GM12878 (cell line): ENCODE measurements around the gene DYSF. TPM values are rescaled to one million over a fixed set of nuclear protein-coding genes. Genes with fewer than 3 reads are reported as not detected.

Source experiments
- ATAC-seq: fragments of 200-7000 bp; cut with Tn5 transposase; 3 replicates; pipeline ENCODE4 v1.9.1; 2020; ENCODE audit warnings: mild to moderate bottlenecking, moderate library complexity
- BruUV-seq: library from RNA; stranded (reverse); fragments of 400-500 nt; replicated peaks from 2 replicates; lab custom pipeline; 2021; lab: Mats Ljungman, UMichigan
- CTCF ChIA-PET: fragments of 300-600 bp; sonication (Branson Sonifier 250); formaldehyde crosslinking; extraction: SDS; loops from one replicate; lab custom pipeline; 2021; ENCODE audit warnings: inconsistent platforms; lab: Yijun Ruan, JAX
- POLR2A ChIA-PET: fragments of 350-600 bp; formaldehyde crosslinking; extraction: SDS; loops from one replicate; lab custom pipeline; 2021; ENCODE audit warnings: inconsistent platforms; lab: Charles Lee
- RAD21 ChIA-PET: fragments of 300-600 bp; sonication (Branson Sonifier 250); formaldehyde crosslinking; loops from one replicate; lab custom pipeline; 2023; ENCODE audit warnings: antibody characterized with exemption; ENCODE audit not compliant: unreplicated experiment; lab: Charles Lee
- SMC1A ChIA-PET: fragments of 300-600 bp; sonication (Branson Sonifier 250); formaldehyde crosslinking; loops from one replicate; lab custom pipeline; 2023; ENCODE audit not compliant: unreplicated experiment, uncharacterized antibody; lab: Charles Lee
- DNase-seq: peaks from one replicate; pipeline ENCODE4 v3.0.0-alpha.2; 2011; ENCODE audit warnings: low read depth, low spot score
- FAIRE-seq: peaks from 3 replicates; lab custom pipeline; 2011; peaks lifted over from hg19 to GRCh38; lab: Jason Lieb, UNC
- H2AFZ ChIP-seq: 2 replicates; pipeline ENCODE4 v1.6.0; 2011; ENCODE audit warnings: low read depth, low read length, control low read depth; ENCODE audit not compliant: control insufficient read depth
- H3K27ac ChIP-seq: 2 replicates; pipeline ENCODE4 v1.5.1; 2011; ENCODE audit warnings: control low read depth; ENCODE audit not compliant: control insufficient read depth, insufficient read depth
- H3K27me3 ChIP-seq, 2 experiments: replicated peaks in 1 of 2; 2 replicates each; pipeline versions ENCODE4 v1.6.0 to v1.6.1; 2011; ENCODE audit warnings: low read length in 1 of 2; ENCODE audit not compliant: control insufficient read depth in 2 of 2, insufficient read depth in 2 of 2
- H3K36me3 ChIP-seq, 2 experiments: 2 replicates each; pipeline ENCODE4 v1.5.1; 2011; ENCODE audit warnings: low read length in 1 of 2; ENCODE audit not compliant: control insufficient read depth in 2 of 2, insufficient read depth in 2 of 2
- H3K4me1 ChIP-seq: 2 replicates; pipeline ENCODE4 v1.6.1; 2011; ENCODE audit warnings: mild to moderate bottlenecking, low read length, moderate library complexity, mixed read lengths; ENCODE audit not compliant: control insufficient read depth, insufficient read depth
- H3K4me2 ChIP-seq: 2 replicates; pipeline ENCODE4 v1.6.0; 2011; ENCODE audit warnings: control low read depth; ENCODE audit not compliant: control insufficient read depth, insufficient read depth
- H3K4me3 ChIP-seq: fragments of 200-600 bp; sonication (generic); 2 replicates; pipeline ENCODE4 v1.5.1; 2016
- H3K79me2 ChIP-seq: 2 replicates; pipeline ENCODE4 v1.6.0; 2011; ENCODE audit warnings: low read length; ENCODE audit not compliant: control insufficient read depth, insufficient read depth
- H3K9ac ChIP-seq: 2 replicates; pipeline ENCODE4 v1.8.0; 2011; ENCODE audit warnings: low read length, control low read depth, mixed read lengths; ENCODE audit not compliant: control insufficient read depth, insufficient read depth
- H3K9me3 ChIP-seq: replicated peaks from 3 replicates; pipeline ENCODE4 v1.5.1; 2011; ENCODE audit warnings: mild to moderate bottlenecking, low read length; ENCODE audit not compliant: control insufficient read depth, insufficient read depth
- H4K20me1 ChIP-seq: 2 replicates; pipeline ENCODE4 v1.6.0; 2011; ENCODE audit not compliant: control insufficient read depth, insufficient read depth
- BCLAF1 ChIP-seq: fragments of 450-650 bp; IDR thresholded peaks from 2 replicates; pipeline ENCODE4 v1.6.1; 2017; ENCODE audit warnings: antibody characterized with exemption, mild to moderate bottlenecking, moderate library complexity
- HCFC1 ChIP-seq: fragments of 150-350 bp; IDR thresholded peaks from 2 replicates; pipeline ENCODE4 v1.6.1; 2014; ENCODE audit warnings: low read length
- NBN ChIP-seq: fragments of 450-650 bp; IDR thresholded peaks from 2 replicates; pipeline ENCODE4 v1.6.1; 2016
- NFXL1 ChIP-seq: fragments of 450-650 bp; IDR thresholded peaks from 2 replicates; pipeline ENCODE4 v1.6.1; 2017; ENCODE audit warnings: antibody characterized with exemption, mild to moderate bottlenecking, borderline replicate concordance
- POLR2A ChIP-seq: IDR thresholded peaks from 2 replicates; pipeline ENCODE4 v1.6.1; 2011; ENCODE audit warnings: low read depth, mild to moderate bottlenecking, low read length
- RELA ChIP-seq: fragments of 450-650 bp; IDR thresholded peaks from 2 replicates; pipeline ENCODE4 v1.8.0; 2014; ENCODE audit warnings: borderline replicate concordance; ENCODE audit not compliant: partially characterized antibody
- RELB ChIP-seq: fragments of 450-650 bp; IDR thresholded peaks from 2 replicates; pipeline ENCODE4 v1.6.1; 2017; ENCODE audit warnings: low read depth, mild to moderate bottlenecking, moderate library complexity
- ZBTB11 ChIP-seq: fragments of 450-650 bp; formaldehyde crosslinking; IDR thresholded peaks from 2 replicates; pipeline ENCODE4 v1.5.0; 2022; ENCODE audit warnings: mild to moderate bottlenecking, missing genetic modification characterization
- ZNF217 ChIP-seq: fragments of 450-650 bp; IDR thresholded peaks from 2 replicates; pipeline ENCODE4 v1.6.1; 2017; ENCODE audit warnings: antibody characterized with exemption, mild to moderate bottlenecking
- WGBS: methylation state at CpG from one replicate; pipeline ENCODE4 v1.1.6; 2016; ENCODE audit warnings: low lambda C conversion rate; ENCODE audit not compliant: insufficient replicate concordance, insufficient coverage; ENCODE audit errors: missing lambda C conversion rate; 5-methylcytosine and 5-hydroxymethylcytosine counted together
- in situ Hi-C: fragments of 300-500 bp; cut with MboI; formaldehyde crosslinking; loops from 9 replicates; pipeline ENCODE4 v1.14.3; 2018; ENCODE audit warnings: mixed read lengths
- intact Hi-C: fragments of 100-400 bp; cut with micrococcal nuclease; formaldehyde crosslinking; loops from one replicate; pipeline ENCODE4 v1.14.2; 2022; ENCODE audit not compliant: unreplicated experiment
- polyA plus RNA-seq, 11 experiments: library from polyadenylated mRNA; depleted of rRNA in 4 of 11; unstranded in 6 of 11; stranded (reverse) in 5 of 11; fragments of >200 nt; fragmentation: Nextera tagmentation in 4 of 11; fragmentation: Illumina TruSeq in 1 of 11; extraction: Ambion mirVana in 4 of 11; extraction: Trizol in 1 of 11; gene quantifications; 1 replicate in 1 of 11; 2 replicates in 10 of 11; pipeline versions ENCODE4 v1.2.1 to v1.2.3, GENCODE V29; 2011 to 2016; ENCODE audit warnings: inconsistent platforms in 2 of 11, missing spikeins in 2 of 11, low read depth in 1 of 11
- total RNA-seq, 4 experiments: library from RNA; depleted of rRNA in 3 of 4; stranded (reverse); fragments of >200 nt in 3 of 4; fragmentation: Illumina TruSeq in 1 of 4; extraction: Trizol in 1 of 4; gene quantifications; 2 replicates each; pipeline versions ENCODE4 v1.2.1 to v1.2.3, GENCODE V29; 2013 to 2021
- TF ChIP-seq, protein P1 (sequence below): fragments of 450-650 bp; IDR thresholded peaks from 2 replicates; pipeline ENCODE4 v1.6.1; 2017; ENCODE audit warnings: mild to moderate bottlenecking

Gene DYSF
- total and polyA plus RNA-seq, 10 of the 15 experiments (the other 5 are each of a cell fraction or from before 2014, with no cell fraction given) = under 0.01 to 0.15 (median 0.03) TPM; not detected in 7

DNA sequence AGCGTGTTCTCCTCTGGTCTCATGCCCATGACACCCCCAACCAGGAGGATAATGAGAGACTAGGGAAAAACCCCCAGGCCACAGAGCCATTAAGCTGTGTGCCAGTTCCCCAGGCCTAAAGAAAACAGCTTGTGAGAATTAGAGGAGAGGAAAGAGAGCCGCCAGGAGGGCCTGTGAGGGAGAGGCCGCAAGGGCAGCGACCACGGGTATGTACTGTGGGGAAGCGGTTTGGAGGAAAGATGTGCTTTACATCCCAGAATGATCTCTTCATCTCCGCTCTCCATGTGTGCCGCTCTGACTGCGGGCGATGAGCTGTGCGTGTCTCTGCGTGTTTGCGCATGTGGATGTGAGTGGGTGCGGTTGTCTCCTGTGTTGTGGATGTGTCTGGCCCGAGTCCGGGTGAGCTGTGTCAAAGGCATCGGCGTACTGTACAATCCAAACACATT, 82.9 kb downstream of the DYSF start (continued):
- TF ChIP-seq BCLAF1 = no peak

DNA sequence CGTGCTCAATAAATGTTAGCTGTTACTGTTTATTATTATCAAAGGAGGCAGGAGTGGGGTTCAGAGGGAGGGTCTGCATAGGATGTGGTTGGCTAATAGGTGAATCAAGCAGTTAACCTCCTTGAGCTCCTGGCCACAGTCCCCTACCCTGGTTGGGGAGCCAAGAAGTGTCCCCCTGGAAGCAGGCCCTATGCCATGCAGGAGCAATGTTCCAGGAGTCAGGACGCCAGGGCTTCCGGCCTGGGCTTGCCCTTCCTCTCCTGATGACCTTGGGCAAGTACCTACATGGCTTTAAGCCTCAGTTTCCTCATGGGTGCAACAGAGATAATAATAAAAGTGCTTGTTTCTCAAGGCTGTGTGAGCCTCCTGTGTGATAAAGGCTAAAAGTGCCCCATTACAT, 84.9 kb downstream of the DYSF start:
- no TSS peak for BruUV-seq
- in situ Hi-C loops = loop anchor here (10.0 kb wide), 1 partner anchor 1047 kb away; no protein-coding TSS in a partner anchor

More for the DNA sequence above, 84.9 kb downstream of the DYSF start:
- RAD21 ChIA-PET = no interaction called here
- no peak overlapping the region for H2AFZ ChIP-seq
- no peaks in the 10 kb centered on the region for H3K9me3 ChIP-seq
- no peak for FAIRE-seq
- TF ChIP-seq RELB (no peak), NBN (no peak), POLR2A (no peak), HCFC1 (no peak), ZNF217 (no peak), NFXL1 (no peak), RELA (no peak), ZBTB11 (CRISPR knock-in tag) (no peak)
- TF ChIP-seq, protein P1, sequence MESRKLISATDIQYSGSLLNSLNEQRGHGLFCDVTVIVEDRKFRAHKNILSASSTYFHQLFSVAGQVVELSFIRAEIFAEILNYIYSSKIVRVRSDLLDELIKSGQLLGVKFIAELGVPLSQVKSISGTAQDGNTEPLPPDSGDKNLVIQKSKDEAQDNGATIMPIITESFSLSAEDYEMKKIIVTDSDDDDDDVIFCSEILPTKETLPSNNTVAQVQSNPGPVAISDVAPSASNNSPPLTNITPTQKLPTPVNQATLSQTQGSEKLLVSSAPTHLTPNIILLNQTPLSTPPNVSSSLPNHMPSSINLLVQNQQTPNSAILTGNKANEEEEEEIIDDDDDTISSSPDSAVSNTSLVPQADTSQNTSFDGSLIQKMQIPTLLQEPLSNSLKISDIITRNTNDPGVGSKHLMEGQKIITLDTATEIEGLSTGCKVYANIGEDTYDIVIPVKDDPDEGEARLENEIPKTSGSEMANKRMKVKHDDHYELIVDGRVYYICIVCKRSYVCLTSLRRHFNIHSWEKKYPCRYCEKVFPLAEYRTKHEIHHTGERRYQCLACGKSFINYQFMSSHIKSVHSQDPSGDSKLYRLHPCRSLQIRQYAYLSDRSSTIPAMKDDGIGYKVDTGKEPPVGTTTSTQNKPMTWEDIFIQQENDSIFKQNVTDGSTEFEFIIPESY = no peak
- TF ChIP-seq, all 136 proteins: peak for 0
- no peaks in the 10 kb centered on the region for H3K79me2 ChIP-seq
- CTCF ChIA-PET = interaction anchor here (0.9 kb wide), 1 partner anchor 57 kb away, joined by 3 read pairs; no protein-coding TSS in a partner anchor
- no peak overlapping the region for H3K4me2 ChIP-seq
- intact Hi-C loops = no loop called here
- no peak overlapping the region for H3K9ac ChIP-seq
- no peak overlapping the region for H3K4me3 ChIP-seq
- H3K4me1 ChIP-seq = no peaks in the 10 kb centered on the region
- H3K27ac ChIP-seq = no peak overlapping the region
- no peaks in the 10 kb centered on the region for H4K20me1 ChIP-seq
- POLR2A ChIA-PET = no interaction called here
- ATAC-seq = no peak
- WGBS = 5% methylated on average over 3 of the region's 3 CpGs
- H3K36me3 ChIP-seq = no peaks in the 10 kb centered on the region
- H3K27me3 ChIP-seq = peaks cover 0 to 1% of the 10 kb centered on the region in 2 experiments; a peak in 1 of 4 replicates
- SMC1A ChIA-PET = no interaction called here
- no peak for DNase-seq
